ENCODE data around the gene PIP5K1B.

Gene PIP5K1B

GRCh38 chr9:68940573-68940972 lies 235.5 kb downstream of the PIP5K1B start:
- no peak for TF ChIP-seq ZNF565 (CRISPR knock-in tag; conservative IDR thresholded peaks at IDR 0.05; ENCODE audit: low read depth)
- no peak for TF ChIP-seq ZFP30 (CRISPR knock-in tag; IDR thresholded peaks at IDR 0.05)
- TF ChIP-seq BACH2 (CRISPR knock-in tag; IDR thresholded peaks at IDR 0.05; ENCODE audit: borderline replicate concordance) = no peak
- no peak for TF ChIP-seq ZNF8 (CRISPR knock-in tag; IDR thresholded peaks at IDR 0.05)
- no peak for TF ChIP-seq CSDC2 (CRISPR knock-in tag; IDR thresholded peaks at IDR 0.05)
- no peak for TF ChIP-seq GLIS3 (CRISPR knock-in tag; IDR thresholded peaks at IDR 0.05)
- no peak for ATAC-seq

GRCh38 chr9:68941780-68942459 lies 236.9 kb downstream of the PIP5K1B start:
- TF ChIP-seq ESRRG (CRISPR knock-in tag; IDR thresholded peaks at IDR 0.05) = no peak
- no peak for TF ChIP-seq TCF4 (CRISPR knock-in tag; IDR thresholded peaks at IDR 0.05; ENCODE audit: borderline replicate concordance)
- no peak for TF ChIP-seq PATZ1 (CRISPR knock-in tag; IDR thresholded peaks at IDR 0.05; ENCODE audit: borderline replicate concordance)
- TF ChIP-seq ZC3H10 (CRISPR knock-in tag; IDR thresholded peaks at IDR 0.05) = no peak
- no peak for TF ChIP-seq BACH2 (CRISPR knock-in tag; IDR thresholded peaks at IDR 0.05; ENCODE audit: borderline replicate concordance)
- no peak for TF ChIP-seq GLIS3 (CRISPR knock-in tag; IDR thresholded peaks at IDR 0.05)
- TF ChIP-seq SNAI2 (CRISPR knock-in tag; IDR thresholded peaks at IDR 0.05) = no peak
- TF ChIP-seq CREB5 (CRISPR knock-in tag; IDR thresholded peaks at IDR 0.05; ENCODE audit: low read depth) = no peak
- no peak for TF ChIP-seq RARB (CRISPR knock-in tag; IDR thresholded peaks at IDR 0.05)
- TF ChIP-seq TOX (CRISPR knock-in tag; IDR thresholded peaks at IDR 0.05; ENCODE audit: borderline replicate concordance) = no peak
- no peak for TF ChIP-seq ZNF565 (CRISPR knock-in tag; conservative IDR thresholded peaks at IDR 0.05; ENCODE audit: low read depth)
- no peak for ATAC-seq

- TF ChIP-seq ZFP30 (CRISPR knock-in tag; IDR thresholded peaks at IDR 0.05) (no peak), ZFP3 (CRISPR knock-in tag; IDR thresholded peaks at IDR 0.05) (no peak), CSDC2 (CRISPR knock-in tag; IDR thresholded peaks at IDR 0.05) (no peak), TSHZ2 (CRISPR knock-in tag; IDR thresholded peaks at IDR 0.05) (no peak), ARNTL (CRISPR knock-in tag; IDR thresholded peaks at IDR 0.05; ENCODE audit: borderline replicate concordance, low read depth) (no peak), TCF4 (CRISPR knock-in tag; IDR thresholded peaks at IDR 0.05; ENCODE audit: borderline replicate concordance) (no peak), ZNF70 (CRISPR knock-in tag; IDR thresholded peaks at IDR 0.05) (no peak), GLIS3 (CRISPR knock-in tag; IDR thresholded peaks at IDR 0.05) (no peak), ISL1 (CRISPR knock-in tag; IDR thresholded peaks at IDR 0.05) (no peak), ZC3H10 (CRISPR knock-in tag; IDR thresholded peaks at IDR 0.05) (no peak)
- ATAC-seq = no peak
These were observed 237.8 kb downstream of the PIP5K1B start for GRCh38 chr9:68942790-68943189.

GRCh38 chr9:68947015-68947414 lies 242.0 kb downstream of the PIP5K1B start:
- ATAC-seq = no peak
- no peak for TF ChIP-seq CREB5 (CRISPR knock-in tag; IDR thresholded peaks at IDR 0.05; ENCODE audit: low read depth)
- no peak for TF ChIP-seq CSDC2 (CRISPR knock-in tag; IDR thresholded peaks at IDR 0.05)
- no peak for TF ChIP-seq ZNF8 (CRISPR knock-in tag; IDR thresholded peaks at IDR 0.05)
- TF ChIP-seq TSHZ2 (CRISPR knock-in tag; IDR thresholded peaks at IDR 0.05) = no peak
- no peak for TF ChIP-seq ZFP3 (CRISPR knock-in tag; IDR thresholded peaks at IDR 0.05)
- no peak for TF ChIP-seq PPARA (CRISPR knock-in tag; IDR thresholded peaks at IDR 0.05; ENCODE audit: borderline replicate concordance)
- TF ChIP-seq TOX (CRISPR knock-in tag; IDR thresholded peaks at IDR 0.05; ENCODE audit: borderline replicate concordance) = no peak
- no peak for TF ChIP-seq PATZ1 (CRISPR knock-in tag; IDR thresholded peaks at IDR 0.05; ENCODE audit: borderline replicate concordance)
- no peak for TF ChIP-seq RARB (CRISPR knock-in tag; IDR thresholded peaks at IDR 0.05)
- no peak for TF ChIP-seq ZNF565 (CRISPR knock-in tag; conservative IDR thresholded peaks at IDR 0.05; ENCODE audit: low read depth)
- no peak for TF ChIP-seq SNAI2 (CRISPR knock-in tag; IDR thresholded peaks at IDR 0.05)
- no peak for TF ChIP-seq ZNF70 (CRISPR knock-in tag; IDR thresholded peaks at IDR 0.05)
- TF ChIP-seq BACH2 (CRISPR knock-in tag; IDR thresholded peaks at IDR 0.05; ENCODE audit: borderline replicate concordance) = no peak
- no peak for TF ChIP-seq ESRRG (CRISPR knock-in tag; IDR thresholded peaks at IDR 0.05)
- TF ChIP-seq ZC3H10 (CRISPR knock-in tag; IDR thresholded peaks at IDR 0.05) = no peak

All from SK-N-SH treated with all-trans-retinoic acid at 6 μM for 48 hours (cell line).